Heart right ventricle (tissue), 16 donors: Measurements from ENCODE around the gene SYNJ2. TPM values are rescaled to one million over a fixed set of nuclear protein-coding genes. Genes with fewer than 3 reads are reported as not detected.

Source experiments
- ATAC-seq, 8 donors: fragments of 200-7000 bp; cut with Tn5 transposase; one replicate each; pipeline ENCODE4 v1.9.1; 2020; ENCODE audit warnings: mild to moderate bottlenecking in 8 of 8, moderate library complexity in 8 of 8, moderate number of reproducible peaks in 1 of 8
- DNase-seq, 2 donors: peaks; one replicate each; pipeline ENCODE4 v3.0.0-alpha.2; 2020
- H3K27ac ChIP-seq, 10 donors: fragments of 200-600 bp; sonication (generic) in 2 of 10; one replicate each; pipeline versions ENCODE4 v1.5.0 to v1.8.0; 2020 to 2022; ENCODE audit warnings: mild to moderate bottlenecking in 3 of 10
- H3K27me3 ChIP-seq, 7 donors: fragments of 200-600 bp; one replicate each; pipeline ENCODE4 v1.8.0; 2021 to 2022; ENCODE audit warnings: mild to moderate bottlenecking in 2 of 7
- H3K36me3 ChIP-seq, 9 donors: fragments of 200-600 bp; sonication (generic) in 1 of 9; one replicate each; pipeline versions ENCODE4 v1.5.0 to v1.8.0; 2020 to 2022; ENCODE audit warnings: mild to moderate bottlenecking in 2 of 9
- H3K4me1 ChIP-seq, 9 donors: fragments of 200-600 bp; sonication (generic) in 1 of 9; one replicate each; pipeline versions ENCODE4 v1.5.0 to v1.8.0; 2020 to 2022; ENCODE audit warnings: mild to moderate bottlenecking in 4 of 9
- H3K4me3 ChIP-seq, 10 donors: fragments of 200-600 bp; sonication (generic) in 2 of 10; one replicate each; pipeline versions ENCODE4 v1.5.0 to v1.8.0; 2020 to 2022; ENCODE audit warnings: mild to moderate bottlenecking in 7 of 10, moderate library complexity in 2 of 10
- H3K9me3 ChIP-seq, 11 donors: fragments of 200-600 bp in 10 of 11; sonication (generic) in 2 of 11; one replicate each; pipeline versions ENCODE4 v1.5.0 to v1.8.0; 2013 to 2022; ENCODE audit warnings: mild to moderate bottlenecking in 2 of 11, control low read depth in 1 of 11, moderate library complexity in 1 of 11
- whole genome bisulfite sequencing, 2 donors: extraction: QIAGEN DNeasy Blood & Tissue Kit; methylation state at CpG; one replicate each; pipeline ENCODE4 v1.1.7; 2013; ENCODE audit warnings: inconsistent platforms in 1 of 2; 5-methylcytosine and 5-hydroxymethylcytosine counted together
- intact Hi-C, 10 donors: fragments of 100-400 bp; cut with DNase I; formaldehyde crosslinking; loops; one replicate each; pipeline versions ENCODE4 v1.11.1 to v1.14.2; 2022
- polyA plus RNA-seq, 2 donors: library from polyadenylated mRNA; stranded (reverse); fragments of 200-250 nt; gene quantifications; one replicate each; pipeline ENCODE4 v1.2.3, GENCODE V29; 2013
- total RNA-seq, 10 donors: library from RNA; stranded (reverse); fragmentation: NEBNext Ultra II Directional in 3 of 10; extraction: Animal tissue kit (Norgen Biotek cat#: 25700) in 3 of 10; gene quantifications; one replicate each; pipeline versions ENCODE4 v1.2.1 to v1.2.4, GENCODE V29; 2021 to 2023
- TF ChIP-seq, protein P1 (sequence below), 9 donors: fragments of 200-600 bp; sonication (generic) in 2 of 9; IDR thresholded peaks; one replicate each; pipeline versions ENCODE4 v1.5.0 to v1.8.0; 2021 to 2022; ENCODE audit warnings: antibody characterized with exemption in 9 of 9, mild to moderate bottlenecking in 5 of 9, moderate library complexity in 1 of 9
- donor health status: Arrhythmogenic right ventricular cardiomyopathy.
- donor health status: ischemic (EF 13 %, LVEDD 7.1; RV severe dilation, severe dysfunction).
- donor health status: healthy with polysubstance abuse.
- donor health status: DM: no; HTN: yes; CAD: no.
- donor health status: DM: no; HTN: no; CAD: no.
- donor health status: ischemic (EF 25% LVEDD 6.9; RV normal size, moderate dysfunction).
- donor health status: ischemic (EF 25% LVEDD 5.7; RV mildly dilated, moderate dysfunction).
- donor health status: healthy.
- donor health status: DM: yes; HTN: yes; CAD: no.
- donor health status: Ischemic cardiomyopathy.
- donor health status: ischemic (EF 35%, LVEDD 5.7; RV mildly dilated, moderate dysfunction).
- donor health status: nonischemic (EF 11% LVEDD 7.7; RV severe dilation, severe dysfunction).
- donor health status: DM: yes; HTN: yes; CAD: no.
- donor health status: PGD.
- donor health status: ischemic (EF 29% LVEDD 5.4; RV normal size, mild dysfunction).
- donor health status: nonischemic (EF 23%, LVEDD 6.1; RV moderate dilation, normal function).

SYNJ2 gene
- total and polyA plus RNA-seq, 12 donors: 14.0 to 27.8 (median 19.0) TPM

DNA sequence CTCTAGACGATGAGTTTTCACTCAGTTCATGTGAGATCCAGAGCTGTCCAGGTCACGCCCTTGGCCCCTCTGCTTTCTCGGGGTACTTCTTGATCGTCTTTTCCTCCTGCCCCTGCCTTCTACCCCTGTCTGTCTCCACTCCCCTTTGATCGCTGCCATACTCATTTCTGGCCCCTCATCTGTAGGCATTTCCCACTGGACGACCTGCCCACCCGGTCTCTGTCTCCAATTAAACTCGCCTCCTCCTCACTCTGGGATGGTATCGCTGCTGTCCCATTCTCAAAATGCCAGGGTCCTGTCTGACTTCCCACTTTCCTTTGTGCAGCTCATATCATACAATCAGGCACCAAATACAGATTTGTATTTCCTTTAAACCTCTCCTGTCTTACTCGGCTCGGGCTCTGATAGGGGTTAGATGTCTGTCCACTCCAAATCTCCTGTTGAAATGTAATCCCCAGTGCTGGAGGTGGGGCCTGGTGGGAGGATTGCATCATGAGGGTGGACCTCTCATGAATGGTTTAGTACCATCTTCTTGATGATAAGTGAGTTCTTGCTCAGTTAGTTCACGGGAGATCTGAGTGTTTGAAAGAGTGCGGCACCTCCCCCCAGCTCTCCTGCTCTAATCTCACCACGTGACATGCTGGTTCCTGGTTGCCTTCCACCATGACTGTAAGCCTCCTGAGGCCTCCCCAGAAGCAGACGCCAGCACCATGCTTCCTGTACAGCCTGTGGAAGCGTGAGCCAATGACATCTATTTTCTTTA, 3.5 kb upstream of the SYNJ2 start:
- Histone ChIP-seq H3K4me3 (no peak overlapping the region), H3K27me3 (peaks cover 0 to 5% (median 0%) of the 10 kb centered on the region in 7 donors), H3K4me1 (peaks cover 0 to 28% (median 9%) of the 10 kb centered on the region in 9 donors), H3K36me3 (no peaks in the 10 kb centered on the region), H3K9me3 (no peaks in the 10 kb centered on the region), H3K27ac (no peak overlapping the region)
- 84 to 86% methylated on average over 16 of the region's 16 CpGs for WGBS, 2 donors
- intact Hi-C loops: loop anchor here in 1 of 10 donors (5.0 kb wide), 1 partner anchor 94 kb away; no protein-coding TSS in a partner anchor
- DNase-seq: no peak
- TF ChIP-seq, protein P1, sequence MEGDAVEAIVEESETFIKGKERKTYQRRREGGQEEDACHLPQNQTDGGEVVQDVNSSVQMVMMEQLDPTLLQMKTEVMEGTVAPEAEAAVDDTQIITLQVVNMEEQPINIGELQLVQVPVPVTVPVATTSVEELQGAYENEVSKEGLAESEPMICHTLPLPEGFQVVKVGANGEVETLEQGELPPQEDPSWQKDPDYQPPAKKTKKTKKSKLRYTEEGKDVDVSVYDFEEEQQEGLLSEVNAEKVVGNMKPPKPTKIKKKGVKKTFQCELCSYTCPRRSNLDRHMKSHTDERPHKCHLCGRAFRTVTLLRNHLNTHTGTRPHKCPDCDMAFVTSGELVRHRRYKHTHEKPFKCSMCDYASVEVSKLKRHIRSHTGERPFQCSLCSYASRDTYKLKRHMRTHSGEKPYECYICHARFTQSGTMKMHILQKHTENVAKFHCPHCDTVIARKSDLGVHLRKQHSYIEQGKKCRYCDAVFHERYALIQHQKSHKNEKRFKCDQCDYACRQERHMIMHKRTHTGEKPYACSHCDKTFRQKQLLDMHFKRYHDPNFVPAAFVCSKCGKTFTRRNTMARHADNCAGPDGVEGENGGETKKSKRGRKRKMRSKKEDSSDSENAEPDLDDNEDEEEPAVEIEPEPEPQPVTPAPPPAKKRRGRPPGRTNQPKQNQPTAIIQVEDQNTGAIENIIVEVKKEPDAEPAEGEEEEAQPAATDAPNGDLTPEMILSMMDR (IDR thresholded peaks at IDR 0.05): no peak
- no peak for ATAC-seq

DNA sequence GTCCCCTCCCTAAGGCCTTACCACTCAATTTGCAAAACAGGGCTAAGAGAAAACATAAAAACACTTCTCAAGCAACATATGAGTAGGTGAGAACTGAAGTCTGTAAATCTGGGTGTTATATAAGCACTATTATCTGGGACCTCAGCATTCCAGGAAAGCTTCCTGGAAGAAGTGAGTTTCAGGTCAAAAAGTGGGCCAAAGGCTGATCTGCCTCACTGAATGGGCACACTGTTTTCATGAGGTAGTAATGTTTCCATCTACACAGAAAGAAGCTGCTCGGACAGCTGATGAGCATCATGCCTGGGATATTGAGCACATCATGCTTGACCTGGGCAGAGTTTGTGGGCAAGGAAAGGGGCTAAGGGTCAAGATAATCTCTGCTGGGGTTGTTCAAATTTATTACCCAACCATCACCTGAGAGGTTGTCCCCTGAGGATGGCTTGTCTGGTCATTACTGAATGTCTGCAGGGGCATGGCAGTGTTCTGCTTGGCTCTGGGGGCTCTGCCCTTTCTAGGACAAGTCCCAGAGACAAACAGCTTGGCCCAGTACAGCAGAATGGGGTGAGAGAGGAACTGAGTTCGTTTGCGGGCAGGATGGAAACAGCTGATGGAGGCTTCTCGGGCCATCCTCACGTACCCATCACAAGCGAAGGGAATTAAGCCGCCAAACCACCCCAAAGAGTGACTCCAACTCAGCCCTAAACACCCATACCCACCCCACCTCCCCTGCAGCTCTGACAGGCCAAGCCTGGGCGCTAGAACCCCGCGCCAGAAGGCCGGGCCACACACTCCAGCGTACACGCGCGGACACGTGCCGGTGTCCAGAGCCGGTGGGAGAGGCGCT, 1.2 kb upstream of the SYNJ2 start:
- ATAC-seq (peak in 6 of 8 donors; percentile 36 to 61 (median 43)), DNase-seq (no peak)
- TF ChIP-seq, protein P1 (IDR thresholded peaks at IDR 0.05): no peak
- 49 to 62% methylated on average over 19 of the region's 19 CpGs for WGBS, 2 donors
- Histone ChIP-seq H3K27me3 (peaks cover 0 to 5% (median 0%) of the 10 kb centered on the region in 7 donors), H3K36me3 (no peaks in the 10 kb centered on the region), H3K27ac (peak overlapping the region in 9 of 10 donors; percentile 61 to 89 (median 85)), H3K4me3 (peak overlapping the region; percentile 71 to 99 (median 92)), H3K9me3 (no peaks in the 10 kb centered on the region), H3K4me1 (peaks cover 0 to 45% (median 10%) of the 10 kb centered on the region in 9 donors)
- intact Hi-C loops: loop anchor here in 6 of 10 donors (5.0 to 10.0 kb wide), 5 partner anchors 47 to 92 kb away; no protein-coding TSS in a partner anchor

DNA sequence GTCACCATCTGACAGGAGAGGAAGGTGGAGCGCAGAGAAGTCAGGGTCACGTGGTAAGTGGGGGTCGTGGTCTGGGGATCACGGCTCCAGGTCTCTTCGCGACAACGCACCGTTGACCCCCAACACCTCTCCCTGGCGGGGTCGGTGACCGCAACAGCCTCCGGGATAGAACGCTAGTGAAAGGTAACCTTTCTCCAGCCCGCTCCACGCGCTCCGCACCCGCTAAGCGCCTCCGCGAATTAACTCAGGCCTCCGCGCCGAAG, 600 bp upstream of the SYNJ2 start:
- Histone ChIP-seq H3K4me3 (peak overlapping the region; percentile 71 to 99 (median 92)), H3K27me3 (peaks cover 0 to 5% (median 0%) of the 10 kb centered on the region in 7 donors), H3K4me1 (peaks cover 0 to 45% (median 10%) of the 10 kb centered on the region in 9 donors), H3K36me3 (no peaks in the 10 kb centered on the region), H3K9me3 (no peaks in the 10 kb centered on the region), H3K27ac (peak overlapping the region; percentile 1 to 89 (median 84))
- WGBS, 2 donors: 10 to 23% methylated on average over 24 of the region's 24 CpGs
- DNase-seq (no peak), ATAC-seq (peak in 1 of 8 donors; percentile 44)
- intact Hi-C loops: loop anchor here in 6 of 10 donors (5.0 to 10.0 kb wide), 5 partner anchors 46 to 91 kb away; no protein-coding TSS in a partner anchor
- TF ChIP-seq, protein P1 (IDR thresholded peaks at IDR 0.05): no peak

DNA sequence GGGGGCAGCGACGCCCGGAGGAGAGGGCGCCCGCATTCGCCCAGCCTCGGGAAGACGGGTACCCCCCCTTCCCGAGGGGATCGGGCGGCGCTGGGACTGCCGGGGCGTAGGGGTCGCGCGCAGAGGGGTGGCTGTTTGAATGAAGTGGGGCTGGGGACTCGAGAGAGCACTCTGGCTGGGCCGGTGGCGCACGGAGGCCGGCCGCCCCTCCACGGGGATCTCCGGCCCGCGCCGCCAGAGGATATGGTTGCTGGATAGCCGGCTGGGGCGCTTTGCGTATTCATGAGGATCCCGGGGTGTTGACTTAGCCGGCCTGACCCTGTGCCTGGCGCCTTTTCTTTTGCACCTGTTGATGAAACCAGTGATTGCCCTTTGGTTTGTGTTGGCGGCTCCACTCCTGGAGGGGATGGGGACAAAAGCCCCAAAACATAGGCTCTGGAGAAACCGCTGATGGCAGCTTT, 469 bp downstream of the SYNJ2 start:
- Histone ChIP-seq H3K36me3 (no peaks in the 10 kb centered on the region), H3K4me3 (peak overlapping the region; percentile 71 to 99 (median 92)), H3K27ac (peak overlapping the region; percentile 1 to 89 (median 84)), H3K27me3 (peaks cover 0 to 5% (median 0%) of the 10 kb centered on the region in 7 donors), H3K9me3 (no peaks in the 10 kb centered on the region), H3K4me1 (peaks cover 0 to 45% (median 10%) of the 10 kb centered on the region in 9 donors)
- intact Hi-C loops: loop anchor here in 7 of 10 donors (2.0 to 10.0 kb wide), 7 partner anchors 45 to 91 kb away; no protein-coding TSS in a partner anchor
- TF ChIP-seq, protein P1 (IDR thresholded peaks at IDR 0.05): no peak
- peak; percentile 35 to 44 for DNase-seq
- ATAC-seq: peak; percentile 30 to 62 (median 42)
- 2% methylated on average over 34 to 36 of the region's 36 CpGs for WGBS, 2 donors
